Liver (tissue), 3 donors: Measurements from ENCODE around the gene SPEG.

Experiments
- GABPA ChIP-seq, 2 donors: IDR thresholded peaks in 1 of 2; conservative IDR thresholded peaks in 1 of 2; 2 replicates each; pipeline ENCODE4 v1.6.1; 2016; ENCODE audit warnings: antibody characterized with exemption in 2 of 2, mild to moderate bottlenecking in 1 of 2, moderate library complexity in 1 of 2
- MAX ChIP-seq: IDR thresholded peaks from 2 replicates; pipeline ENCODE4 v1.6.1; 2016; ENCODE audit warnings: antibody characterized with exemption
- RAD21 ChIP-seq, 2 donors: IDR thresholded peaks; 2 replicates each; pipeline ENCODE4 v1.6.1; 2016; ENCODE audit warnings: antibody characterized with exemption in 2 of 2, mild to moderate bottlenecking in 2 of 2
- REST ChIP-seq: IDR thresholded peaks from 2 replicates; pipeline ENCODE4 v1.6.1; 2016; ENCODE audit warnings: antibody characterized with exemption, mild to moderate bottlenecking
- SP1 ChIP-seq: IDR thresholded peaks from 2 replicates; pipeline ENCODE4 v1.6.1; 2018; ENCODE audit warnings: antibody characterized with exemption, mild to moderate bottlenecking
- TAF1 ChIP-seq: conservative IDR thresholded peaks from 2 replicates; pipeline ENCODE4 v1.6.1; 2016; ENCODE audit warnings: antibody characterized with exemption, mild to moderate bottlenecking
- TF ChIP-seq, protein P1 (sequence below): fragments of 150-350 bp; IDR thresholded peaks from 2 replicates; pipeline ENCODE4 v1.5.1; 2017; ENCODE audit warnings: improper control_type of control experiment, low read depth, low read length; ENCODE audit not compliant: missing input control
- donor health status: healthy.
- donor health status: healthy.

GRCh38 chr2:219416235-219416602, 18.4 kb upstream of the SPEG start:
- TF ChIP-seq GABPA (IDR thresholded peaks at IDR 0.05 in 1 of 2, conservative IDR thresholded peaks at IDR 0.05 in 1 of 2), result no peak
- TF ChIP-seq, protein P1, sequence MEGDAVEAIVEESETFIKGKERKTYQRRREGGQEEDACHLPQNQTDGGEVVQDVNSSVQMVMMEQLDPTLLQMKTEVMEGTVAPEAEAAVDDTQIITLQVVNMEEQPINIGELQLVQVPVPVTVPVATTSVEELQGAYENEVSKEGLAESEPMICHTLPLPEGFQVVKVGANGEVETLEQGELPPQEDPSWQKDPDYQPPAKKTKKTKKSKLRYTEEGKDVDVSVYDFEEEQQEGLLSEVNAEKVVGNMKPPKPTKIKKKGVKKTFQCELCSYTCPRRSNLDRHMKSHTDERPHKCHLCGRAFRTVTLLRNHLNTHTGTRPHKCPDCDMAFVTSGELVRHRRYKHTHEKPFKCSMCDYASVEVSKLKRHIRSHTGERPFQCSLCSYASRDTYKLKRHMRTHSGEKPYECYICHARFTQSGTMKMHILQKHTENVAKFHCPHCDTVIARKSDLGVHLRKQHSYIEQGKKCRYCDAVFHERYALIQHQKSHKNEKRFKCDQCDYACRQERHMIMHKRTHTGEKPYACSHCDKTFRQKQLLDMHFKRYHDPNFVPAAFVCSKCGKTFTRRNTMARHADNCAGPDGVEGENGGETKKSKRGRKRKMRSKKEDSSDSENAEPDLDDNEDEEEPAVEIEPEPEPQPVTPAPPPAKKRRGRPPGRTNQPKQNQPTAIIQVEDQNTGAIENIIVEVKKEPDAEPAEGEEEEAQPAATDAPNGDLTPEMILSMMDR, result no peak
- TF ChIP-seq SP1, result no peak
- no peak for TF ChIP-seq TAF1
- no peak for TF ChIP-seq RAD21 (IDR thresholded peaks at IDR 0.05)
- TF ChIP-seq MAX, result no peak
- TF ChIP-seq REST, result no peak
